ENCODE results near the gene C17orf67.

Gene C17orf67

GRCh38 chr17:56752263-56752836 is 81.4 kb downstream of the C17orf67 start:
- TF ChIP-seq CTCF (IDR thresholded peaks at IDR 0.05; ENCODE audit: borderline replicate concordance, extremely low read depth, low read length, poor library complexity, severe bottlenecking), result no peak
- no peak for TF ChIP-seq EZH2 (IDR thresholded peaks at IDR 0.05; ENCODE audit: borderline replicate concordance, low read depth, low read length, severe bottlenecking)
- Histone ChIP-seq H3K79me2 (ENCODE audit: insufficient read depth, low read length) (no peaks in the 10 kb centered on the region), H2AFZ (ENCODE audit: low read depth, low read length) (no peak overlapping the region), H3K9me3 (ENCODE audit: insufficient read depth, low read length, severe bottlenecking) (no peaks in the 10 kb centered on the region), H3K4me1 (ENCODE audit: insufficient read depth, low read length) (peaks cover 61% of the 10 kb centered on the region), H3K4me3 (ENCODE audit: low read depth in 1 of 2, low read length in 2 of 2) (no peak overlapping the region), H3K27ac (ENCODE audit: low read length) (peak overlapping the region; percentile 1; the same call in 1 of the 2 replicates), H4K20me1 (ENCODE audit: insufficient read depth, low read length) (no peaks in the 10 kb centered on the region), H3K36me3 (ENCODE audit: insufficient read depth, low read length) (no peaks in the 10 kb centered on the region), H3K4me2 (ENCODE audit: insufficient read depth, low read length) (no peak overlapping the region), H3K9ac (ENCODE audit: low read depth, low read length) (no peak overlapping the region), H3K27me3 (ENCODE audit: insufficient read depth, low read length, poor library complexity) (no peaks in the 10 kb centered on the region)
- ATAC-seq (ENCODE audit: insufficient read depth, low read depth) (no peak; the same call in 2 of the 3 replicates), DNase-seq (no peak)

GRCh38 chr17:56751145-56751738 is 82.5 kb downstream of the C17orf67 start:
- Histone ChIP-seq H3K36me3 (ENCODE audit: insufficient read depth, low read length) (no peaks in the 10 kb centered on the region), H3K9ac (ENCODE audit: low read depth, low read length) (no peak overlapping the region), H3K27me3 (ENCODE audit: insufficient read depth, low read length, poor library complexity) (no peaks in the 10 kb centered on the region), H3K9me3 (ENCODE audit: insufficient read depth, low read length, severe bottlenecking) (no peaks in the 10 kb centered on the region), H3K4me3 (ENCODE audit: low read depth in 1 of 2, low read length in 2 of 2) (no peak overlapping the region), H3K79me2 (ENCODE audit: insufficient read depth, low read length) (no peaks in the 10 kb centered on the region), H2AFZ (ENCODE audit: low read depth, low read length) (no peak overlapping the region), H3K27ac (ENCODE audit: low read length) (peak overlapping the region; percentile 54), H3K4me1 (ENCODE audit: insufficient read depth, low read length) (peaks cover 57% of the 10 kb centered on the region), H3K4me2 (ENCODE audit: insufficient read depth, low read length) (no peak overlapping the region), H4K20me1 (ENCODE audit: insufficient read depth, low read length) (no peaks in the 10 kb centered on the region)
- no peak for DNase-seq
- TF ChIP-seq EZH2 (IDR thresholded peaks at IDR 0.05; ENCODE audit: borderline replicate concordance, low read depth, low read length, severe bottlenecking) (no peak), CTCF (IDR thresholded peaks at IDR 0.05; ENCODE audit: borderline replicate concordance, extremely low read depth, low read length, poor library complexity, severe bottlenecking) (peak; percentile 9)
- no peak for ATAC-seq (ENCODE audit: insufficient read depth, low read depth)

GRCh38 chr17:56744721-56745120 is 89.0 kb downstream of the C17orf67 start:
- Histone ChIP-seq H3K4me2 (ENCODE audit: insufficient read depth, low read length) (no peak overlapping the region), H4K20me1 (ENCODE audit: insufficient read depth, low read length) (no peaks in the 10 kb centered on the region), H3K79me2 (ENCODE audit: insufficient read depth, low read length) (no peaks in the 10 kb centered on the region), H3K27ac (ENCODE audit: low read length) (no peak overlapping the region), H3K9me3 (ENCODE audit: insufficient read depth, low read length, severe bottlenecking) (no peaks in the 10 kb centered on the region), H3K27me3 (ENCODE audit: insufficient read depth, low read length, poor library complexity) (no peaks in the 10 kb centered on the region), H3K36me3 (ENCODE audit: insufficient read depth, low read length) (no peaks in the 10 kb centered on the region), H3K4me3 (ENCODE audit: low read depth in 1 of 2, low read length in 2 of 2) (no peak overlapping the region), H3K4me1 (ENCODE audit: insufficient read depth, low read length) (peaks cover 10% of the 10 kb centered on the region), H2AFZ (ENCODE audit: low read depth, low read length) (no peak overlapping the region), H3K9ac (ENCODE audit: low read depth, low read length) (no peak overlapping the region)
- no peak for TF ChIP-seq EZH2 (IDR thresholded peaks at IDR 0.05; ENCODE audit: borderline replicate concordance, low read depth, low read length, severe bottlenecking)
- TF ChIP-seq CTCF (IDR thresholded peaks at IDR 0.05; ENCODE audit: borderline replicate concordance, extremely low read depth, low read length, poor library complexity, severe bottlenecking), result no peak
- ATAC-seq (ENCODE audit: insufficient read depth, low read depth) (no peak), DNase-seq (no peak)
